GM18505 (cell line): ENCODE measurements around the gene IRF1.

Source experiments
- ATAC-seq: cut with Tn5 transposase; IDR thresholded peaks from one replicate; pipeline ENCODE4 v1.9.1; 2021; ENCODE audit not compliant: unreplicated experiment
- POLR2A ChIP-seq: IDR thresholded peaks from 4 replicates; pipeline ENCODE4 v1.6.1; 2011; ENCODE audit warnings: borderline replicate concordance; ENCODE audit not compliant: insufficient read depth, insufficient read length; ENCODE audit errors: extremely low read depth

IRF1 gene

GRCh38 chr5:132497488-132497997, 7.0 kb upstream of the IRF1 start:
- no peak for TF ChIP-seq POLR2A
- ATAC-seq = no peak

GRCh38 chr5:132496631-132497487, 6.3 kb upstream of the IRF1 start:
- TF ChIP-seq POLR2A = peak; percentile 14
- ATAC-seq = peak; percentile 40

GRCh38 chr5:132496191-132496630, 5.6 kb upstream of the IRF1 start:
- TF ChIP-seq POLR2A = peak; percentile 36
- peak; percentile 43 for ATAC-seq

- peak; percentile 24 for ATAC-seq
- peak; percentile 76 for TF ChIP-seq POLR2A
These were observed 5.2 kb upstream of the IRF1 start for GRCh38 chr5:132495667-132496190.

GRCh38 chr5:132493821-132494220, 3.2 kb upstream of the IRF1 start:
- ATAC-seq = no peak
- TF ChIP-seq POLR2A = no peak

- TF ChIP-seq POLR2A = no peak
- no peak for ATAC-seq
These were observed 2.7 kb upstream of the IRF1 start for GRCh38 chr5:132493241-132493640.

- TF ChIP-seq POLR2A = no peak
- ATAC-seq = no peak
These were observed 2.0 kb upstream of the IRF1 start for GRCh38 chr5:132492386-132493125.

- peak; percentile 17 for ATAC-seq
These were observed 1.1 kb upstream of the IRF1 start for GRCh38 chr5:132491368-132492364.

GRCh38 chr5:132489871-132490483, 596 bp downstream of the IRF1 start:
- no peak for TF ChIP-seq POLR2A
- ATAC-seq = peak; percentile 33

More at GRCh38 chr5:132491368-132492364, 1.1 kb upstream of the IRF1 start:
- no peak for TF ChIP-seq POLR2A

GRCh38 chr5:132489051-132489770, 1.4 kb downstream of the IRF1 start:
- no peak for ATAC-seq
- TF ChIP-seq POLR2A = peak; percentile 46

GRCh38 chr5:132488590-132488989, 2.0 kb downstream of the IRF1 start:
- TF ChIP-seq POLR2A = no peak
- no peak for ATAC-seq
